CD4-positive, alpha-beta memory T cell (primary cell): Measurements from ENCODE around the gene PRAMEF11. TPM values are rescaled to one million over a fixed set of nuclear protein-coding genes. Genes with fewer than 3 reads are reported as not detected.
"Not testable (repeated sequence)": the region's sequence is repeated elsewhere in the genome, so short reads cannot be mapped to it uniquely, and the experiment has no call there.

Experiments
- CTCF ChIA-PET: fragments of 350-600 bp; sonication (Branson Sonifier 250); formaldehyde crosslinking; loops from one replicate; lab custom pipeline; 2021; ENCODE audit warnings: inconsistent platforms; ENCODE audit not compliant: partially characterized antibody; lab: Charles Lee
- POLR2A ChIA-PET: fragments of 350-600 bp; sonication (Branson Sonifier 250); formaldehyde crosslinking; loops from one replicate; lab custom pipeline; 2021; ENCODE audit not compliant: partially characterized antibody; lab: Charles Lee
- DNase-seq, 5 donors: peaks; one replicate each; pipeline versions ENCODE4 v3.0.0 to v3.0.0-alpha.2; 2020 to 2022; ENCODE audit warnings: mixed read lengths in 1 of 5
- H3K27ac ChIP-seq: one replicate; pipeline ENCODE4 v1.7.0; 2013; ENCODE audit warnings: low read depth, low read length
- H3K27me3 ChIP-seq: 2 replicates; pipeline ENCODE4 v1.7.0; 2013; ENCODE audit warnings: mild to moderate bottlenecking, low read length, moderate library complexity; ENCODE audit not compliant: insufficient read depth
- H3K36me3 ChIP-seq: 2 replicates; pipeline ENCODE4 v1.7.0; 2013; ENCODE audit warnings: mild to moderate bottlenecking, low read length, moderate library complexity; ENCODE audit not compliant: insufficient read depth
- H3K4me1 ChIP-seq: 2 replicates; pipeline ENCODE4 v1.7.0; 2013; ENCODE audit warnings: mild to moderate bottlenecking, low read length, moderate library complexity; ENCODE audit not compliant: insufficient read depth
- H3K4me3 ChIP-seq, 2 donors: one replicate each; pipeline ENCODE4 v1.7.0; 2013; ENCODE audit warnings: low read length in 2 of 2, mild to moderate bottlenecking in 1 of 2
- H3K9me3 ChIP-seq, 2 donors: one replicate each; pipeline ENCODE4 v1.7.0; 2013; ENCODE audit warnings: low read length in 2 of 2, control low read depth in 1 of 2; ENCODE audit not compliant: control insufficient read depth in 1 of 2
- H3K27ac Mint-ChIP-seq, 7 donors: one replicate each; pipeline ENCODE4 v1.8.0; 2020 to 2021; ENCODE audit warnings: mixed read lengths in 7 of 7, mild to moderate bottlenecking in 6 of 7, inconsistent platforms in 3 of 7, moderate library complexity in 3 of 7
- H3K27me3 Mint-ChIP-seq, 2 donors: one replicate each; pipeline ENCODE4 v1.8.0; 2020 to 2021; ENCODE audit warnings: mixed read lengths in 2 of 2
- H3K36me3 Mint-ChIP-seq, 2 donors: one replicate each; pipeline ENCODE4 v1.8.0; 2020 to 2021; ENCODE audit warnings: mixed read lengths in 2 of 2, inconsistent platforms in 1 of 2, mild to moderate bottlenecking in 1 of 2
- H3K4me1 Mint-ChIP-seq, 4 donors: one replicate each; pipeline ENCODE4 v1.8.0; 2020 to 2021; ENCODE audit warnings: mixed read lengths in 4 of 4, mild to moderate bottlenecking in 1 of 4
- H3K4me3 Mint-ChIP-seq, 8 donors: one replicate each; pipeline ENCODE4 v1.8.0; 2020 to 2021; ENCODE audit warnings: mixed read lengths in 8 of 8, mild to moderate bottlenecking in 7 of 8, moderate library complexity in 6 of 8, inconsistent platforms in 3 of 8
- H3K9me3 Mint-ChIP-seq, 8 donors: one replicate each; pipeline ENCODE4 v1.8.0; 2020 to 2021; ENCODE audit warnings: mixed read lengths in 8 of 8, mild to moderate bottlenecking in 5 of 8, inconsistent platforms in 3 of 8, moderate library complexity in 1 of 8
- intact Hi-C: fragments of 100-400 bp; cut with micrococcal nuclease; formaldehyde crosslinking; loops from one replicate; pipeline ENCODE4 v1.15.1; 2023
- polyA plus RNA-seq, 2 donors: library from polyadenylated mRNA; unstranded; fragments of 300-500 nt; fragmentation: Illumina TruSeq; gene quantifications; one replicate each; pipeline ENCODE4 v1.2.3, GENCODE V29; 2021
- total RNA-seq, 2 experiments: library from RNA; stranded (reverse); gene quantifications; one replicate each; pipeline ENCODE4 v1.2.3, GENCODE V29; 2021

The PRAMEF11 gene
- total and polyA plus RNA-seq, 4 experiments from 2014 or later: not detected

GRCh38 chr1:12819061-12819460 lies 12.1 kb downstream of the PRAMEF11 start:
- H3K9me3 ChIP-seq, DNase-seq, H3K27ac Mint-ChIP-seq, intact Hi-C loops, H3K36me3 ChIP-seq, H3K4me1 ChIP-seq, H3K4me1 Mint-ChIP-seq, CTCF ChIA-PET, H3K4me3 ChIP-seq, H3K4me3 Mint-ChIP-seq, H3K27me3 ChIP-seq, H3K36me3 Mint-ChIP-seq, H3K27ac ChIP-seq, POLR2A ChIA-PET: not testable (repeated sequence)
- Mint-ChIP-seq H3K9me3 (peaks cover 0 to 11% (median 0%) of the 10 kb centered on the region in 8 donors), H3K27me3 (peaks cover 13 to 20% of the 10 kb centered on the region in 2 donors)

- no peak overlapping the region for H3K4me3 Mint-ChIP-seq
- no peaks in the 10 kb centered on the region for H3K4me1 Mint-ChIP-seq
- no peaks in the 10 kb centered on the region for H3K36me3 ChIP-seq
- no peak overlapping the region for H3K27ac Mint-ChIP-seq
- H3K9me3 ChIP-seq: no peaks in the 10 kb centered on the region
- no peak for DNase-seq
- no peak overlapping the region for H3K27ac ChIP-seq
- no peaks in the 10 kb centered on the region for H3K27me3 ChIP-seq
- H3K9me3 Mint-ChIP-seq: peaks cover 0 to 13% (median 5%) of the 10 kb centered on the region in 8 donors
- CTCF ChIA-PET: no interaction called here
- no peaks in the 10 kb centered on the region for H3K36me3 Mint-ChIP-seq
- POLR2A ChIA-PET: no interaction called here
- intact Hi-C loops: no loop called here
- peaks cover 14 to 24% of the 10 kb centered on the region in 2 donors for H3K27me3 Mint-ChIP-seq
- H3K4me3 ChIP-seq: no peak overlapping the region
- no peaks in the 10 kb centered on the region for H3K4me1 ChIP-seq
Observed at GRCh38 chr1:12811409-12811784, 19.8 kb downstream of the PRAMEF11 start.

GRCh38 chr1:12810691-12811408 lies 20.4 kb downstream of the PRAMEF11 start:
- H3K27ac ChIP-seq: no peak overlapping the region
- CTCF ChIA-PET: no interaction called here
- no peaks in the 10 kb centered on the region for H3K36me3 ChIP-seq
- no peak overlapping the region for H3K4me3 Mint-ChIP-seq
- H3K27me3 ChIP-seq: no peaks in the 10 kb centered on the region
- no peaks in the 10 kb centered on the region for H3K36me3 Mint-ChIP-seq
- no peak overlapping the region for H3K4me3 ChIP-seq
- POLR2A ChIA-PET: no interaction called here
- no peaks in the 10 kb centered on the region for H3K9me3 ChIP-seq
- no peak for DNase-seq
- no peaks in the 10 kb centered on the region for H3K4me1 ChIP-seq
- H3K4me1 Mint-ChIP-seq: no peaks in the 10 kb centered on the region
- no peak overlapping the region for H3K27ac Mint-ChIP-seq
- intact Hi-C loops: no loop called here
- H3K27me3 Mint-ChIP-seq: peaks cover 19 to 25% of the 10 kb centered on the region in 2 donors
- peaks cover 0 to 15% (median 9%) of the 10 kb centered on the region in 8 donors for H3K9me3 Mint-ChIP-seq

- DNase-seq: no peak
- Histone ChIP-seq H3K4me3 (no peak overlapping the region), H3K4me1 (no peaks in the 10 kb centered on the region), H3K27me3 (no peaks in the 10 kb centered on the region), H3K27ac (no peak overlapping the region), H3K36me3 (no peaks in the 10 kb centered on the region), H3K9me3 (no peaks in the 10 kb centered on the region)
- Mint-ChIP-seq H3K9me3 (peaks cover 2 to 18% (median 14%) of the 10 kb centered on the region in 8 donors), H3K4me3 (no peak overlapping the region), H3K27ac (no peak overlapping the region), H3K4me1 (no peaks in the 10 kb centered on the region), H3K27me3 (peaks cover 24 to 27% of the 10 kb centered on the region in 2 donors), H3K36me3 (no peaks in the 10 kb centered on the region)
- CTCF ChIA-PET: no interaction called here
- POLR2A ChIA-PET: no interaction called here
- intact Hi-C loops: no loop called here
Observed at GRCh38 chr1:12809933-12810332, 21.3 kb downstream of the PRAMEF11 start.

GRCh38 chr1:12799730-12800129 lies 31.5 kb downstream of the PRAMEF11 start:
- no peaks in the 10 kb centered on the region for H3K36me3 ChIP-seq
- H3K27me3 ChIP-seq: no peaks in the 10 kb centered on the region
- Mint-ChIP-seq H3K9me3 (peaks cover 0 to 6% (median 5%) of the 10 kb centered on the region in 8 donors), H3K27me3 (peaks cover 2 to 10% of the 10 kb centered on the region in 2 donors), H3K36me3 (peaks cover 0 to 1% of the 10 kb centered on the region in 2 donors), H3K4me3 (no peak overlapping the region), H3K4me1 (no peaks in the 10 kb centered on the region), H3K27ac (no peak overlapping the region)
- intact Hi-C loops: no loop called here
- H3K4me3 ChIP-seq: no peak overlapping the region
- H3K9me3 ChIP-seq: no peaks in the 10 kb centered on the region
- CTCF ChIA-PET: no interaction called here
- POLR2A ChIA-PET: no interaction called here
- no peak overlapping the region for H3K27ac ChIP-seq
- H3K4me1 ChIP-seq: no peaks in the 10 kb centered on the region
- DNase-seq: no peak

GRCh38 chr1:12798911-12799310 lies 32.3 kb downstream of the PRAMEF11 start:
- POLR2A ChIA-PET: no interaction called here
- H3K27me3 ChIP-seq: no peaks in the 10 kb centered on the region
- no peak overlapping the region for H3K27ac Mint-ChIP-seq
- no peaks in the 10 kb centered on the region for H3K9me3 ChIP-seq
- no peaks in the 10 kb centered on the region for H3K4me1 Mint-ChIP-seq
- DNase-seq: no peak
- no peak overlapping the region for H3K4me3 Mint-ChIP-seq
- H3K36me3 ChIP-seq: no peaks in the 10 kb centered on the region
- intact Hi-C loops: no loop called here
- CTCF ChIA-PET: no interaction called here
- no peak overlapping the region for H3K4me3 ChIP-seq
- peaks cover 1 to 6% of the 10 kb centered on the region in 2 donors for H3K27me3 Mint-ChIP-seq
- peaks cover 0 to 6% (median 0%) of the 10 kb centered on the region in 8 donors for H3K9me3 Mint-ChIP-seq
- H3K4me1 ChIP-seq: no peaks in the 10 kb centered on the region
- H3K27ac ChIP-seq: no peak overlapping the region
- H3K36me3 Mint-ChIP-seq: no peaks in the 10 kb centered on the region

GRCh38 chr1:12791097-12791496 lies 40.1 kb downstream of the PRAMEF11 start, which contains the start of gene PRAMEF1:
PRAMEF1 (plus strand) TSS chr1:12791397; CDS start chr1:12793228, 1,831 bp downstream.
- H3K36me3 ChIP-seq, H3K4me1 Mint-ChIP-seq, DNase-seq, intact Hi-C loops, H3K4me3 Mint-ChIP-seq, H3K27ac Mint-ChIP-seq, POLR2A ChIA-PET, H3K4me1 ChIP-seq, H3K27me3 ChIP-seq, H3K4me3 ChIP-seq, CTCF ChIA-PET, H3K27ac ChIP-seq, H3K9me3 ChIP-seq, H3K27me3 Mint-ChIP-seq, H3K36me3 Mint-ChIP-seq: not testable (repeated sequence)
- peaks cover 0 to 12% (median 6%) of the 10 kb centered on the region in 8 donors for H3K9me3 Mint-ChIP-seq
